ENCODE results near the gene RIPOR2.
A peak's percentile ranks its signal among the peaks of the same experiment; 100 is the strongest.

RIPOR2 gene

DNA sequence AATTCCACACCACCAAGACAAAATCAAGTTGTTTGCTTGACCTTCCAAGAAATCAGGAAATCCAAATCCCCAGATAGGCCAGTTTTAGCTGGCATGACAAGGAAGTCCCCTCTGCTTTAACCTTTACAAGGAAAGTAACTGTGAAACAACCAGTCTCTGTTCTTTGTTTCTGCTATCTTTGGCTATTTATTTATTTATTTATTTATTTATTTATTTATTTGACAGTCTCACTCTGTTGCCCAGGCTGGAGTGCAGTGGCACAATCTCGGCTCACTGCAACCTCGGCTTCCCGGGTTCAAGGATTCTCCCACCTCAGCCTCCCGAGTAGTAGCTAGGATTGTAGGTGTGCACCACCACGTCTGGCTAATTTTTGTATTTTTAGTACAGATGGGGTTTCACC lies 175.6 kb downstream of the RIPOR2 start (continued):
- TF ChIP-seq ZNF423 (tag by site-specific recombination; IDR thresholded peaks at IDR 0.05), result no peak
- no peak; the same call in 1 of the 2 replicates for TF ChIP-seq SP3 (tag by site-specific recombination; IDR thresholded peaks at IDR 0.05)
- no peak for TF ChIP-seq SCRT1 (tag by site-specific recombination; IDR thresholded peaks at IDR 0.05; ENCODE audit: borderline replicate concordance)
- TF ChIP-seq ZNF157 (tag by site-specific recombination; IDR thresholded peaks at IDR 0.05), result no peak
- no peak for TF ChIP-seq YY1 (tag by site-specific recombination; IDR thresholded peaks at IDR 0.05)
- TF ChIP-seq ZNF670 (tag by site-specific recombination; IDR thresholded peaks at IDR 0.05; ENCODE audit: low read depth), result no peak
- TF ChIP-seq, protein P1, sequence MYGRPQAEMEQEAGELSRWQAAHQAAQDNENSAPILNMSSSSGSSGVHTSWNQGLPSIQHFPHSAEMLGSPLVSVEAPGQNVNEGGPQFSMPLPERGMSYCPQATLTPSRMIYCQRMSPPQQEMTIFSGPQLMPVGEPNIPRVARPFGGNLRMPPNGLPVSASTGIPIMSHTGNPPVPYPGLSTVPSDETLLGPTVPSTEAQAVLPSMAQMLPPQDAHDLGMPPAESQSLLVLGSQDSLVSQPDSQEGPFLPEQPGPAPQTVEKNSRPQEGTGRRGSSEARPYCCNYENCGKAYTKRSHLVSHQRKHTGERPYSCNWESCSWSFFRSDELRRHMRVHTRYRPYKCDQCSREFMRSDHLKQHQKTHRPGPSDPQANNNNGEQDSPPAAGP (tag by site-specific recombination; IDR thresholded peaks at IDR 0.05), result no peak
- TF ChIP-seq ZNF2 (tag by site-specific recombination; IDR thresholded peaks at IDR 0.05), result no peak
- TF ChIP-seq, protein P2, sequence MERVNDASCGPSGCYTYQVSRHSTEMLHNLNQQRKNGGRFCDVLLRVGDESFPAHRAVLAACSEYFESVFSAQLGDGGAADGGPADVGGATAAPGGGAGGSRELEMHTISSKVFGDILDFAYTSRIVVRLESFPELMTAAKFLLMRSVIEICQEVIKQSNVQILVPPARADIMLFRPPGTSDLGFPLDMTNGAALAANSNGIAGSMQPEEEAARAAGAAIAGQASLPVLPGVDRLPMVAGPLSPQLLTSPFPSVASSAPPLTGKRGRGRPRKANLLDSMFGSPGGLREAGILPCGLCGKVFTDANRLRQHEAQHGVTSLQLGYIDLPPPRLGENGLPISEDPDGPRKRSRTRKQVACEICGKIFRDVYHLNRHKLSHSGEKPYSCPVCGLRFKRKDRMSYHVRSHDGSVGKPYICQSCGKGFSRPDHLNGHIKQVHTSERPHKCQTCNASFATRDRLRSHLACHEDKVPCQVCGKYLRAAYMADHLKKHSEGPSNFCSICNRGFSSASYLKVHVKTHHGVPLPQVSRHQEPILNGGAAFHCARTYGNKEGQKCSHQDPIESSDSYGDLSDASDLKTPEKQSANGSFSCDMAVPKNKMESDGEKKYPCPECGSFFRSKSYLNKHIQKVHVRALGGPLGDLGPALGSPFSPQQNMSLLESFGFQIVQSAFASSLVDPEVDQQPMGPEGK (tag by site-specific recombination; IDR thresholded peaks at IDR 0.05), result no peak
- no peak for TF ChIP-seq ZIC2 (tag by site-specific recombination; IDR thresholded peaks at IDR 0.05)
- TF ChIP-seq ZNF433 (tag by site-specific recombination; IDR thresholded peaks at IDR 0.05; ENCODE audit: low read depth), result peak; percentile 80
- TF ChIP-seq, protein P3, sequence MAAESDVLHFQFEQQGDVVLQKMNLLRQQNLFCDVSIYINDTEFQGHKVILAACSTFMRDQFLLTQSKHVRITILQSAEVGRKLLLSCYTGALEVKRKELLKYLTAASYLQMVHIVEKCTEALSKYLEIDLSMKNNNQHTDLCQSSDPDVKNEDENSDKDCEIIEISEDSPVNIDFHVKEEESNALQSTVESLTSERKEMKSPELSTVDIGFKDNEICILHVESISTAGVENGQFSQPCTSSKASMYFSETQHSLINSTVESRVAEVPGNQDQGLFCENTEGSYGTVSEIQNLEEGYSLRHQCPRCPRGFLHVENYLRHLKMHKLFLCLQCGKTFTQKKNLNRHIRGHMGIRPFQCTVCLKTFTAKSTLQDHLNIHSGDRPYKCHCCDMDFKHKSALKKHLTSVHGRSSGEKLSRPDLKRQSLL (tag by site-specific recombination; IDR thresholded peaks at IDR 0.05), result no peak
- TF ChIP-seq ZNF302 (tag by site-specific recombination; IDR thresholded peaks at IDR 0.05; ENCODE audit: low read depth), result no peak
- TF ChIP-seq GLIS1 (tag by site-specific recombination; IDR thresholded peaks at IDR 0.05), result no peak
- TF ChIP-seq ZNF10 (tag by site-specific recombination; IDR thresholded peaks at IDR 0.05), result no peak
- TF ChIP-seq ZNF274 (IDR thresholded peaks at IDR 0.05; ENCODE audit: low read length), result no peak
- TF ChIP-seq ZNF274 (tag by site-specific recombination; IDR thresholded peaks at IDR 0.05; ENCODE audit: borderline replicate concordance), result no peak
- TF ChIP-seq ZNF837 (tag by site-specific recombination; IDR thresholded peaks at IDR 0.05), result no peak
- TF ChIP-seq, protein P4, sequence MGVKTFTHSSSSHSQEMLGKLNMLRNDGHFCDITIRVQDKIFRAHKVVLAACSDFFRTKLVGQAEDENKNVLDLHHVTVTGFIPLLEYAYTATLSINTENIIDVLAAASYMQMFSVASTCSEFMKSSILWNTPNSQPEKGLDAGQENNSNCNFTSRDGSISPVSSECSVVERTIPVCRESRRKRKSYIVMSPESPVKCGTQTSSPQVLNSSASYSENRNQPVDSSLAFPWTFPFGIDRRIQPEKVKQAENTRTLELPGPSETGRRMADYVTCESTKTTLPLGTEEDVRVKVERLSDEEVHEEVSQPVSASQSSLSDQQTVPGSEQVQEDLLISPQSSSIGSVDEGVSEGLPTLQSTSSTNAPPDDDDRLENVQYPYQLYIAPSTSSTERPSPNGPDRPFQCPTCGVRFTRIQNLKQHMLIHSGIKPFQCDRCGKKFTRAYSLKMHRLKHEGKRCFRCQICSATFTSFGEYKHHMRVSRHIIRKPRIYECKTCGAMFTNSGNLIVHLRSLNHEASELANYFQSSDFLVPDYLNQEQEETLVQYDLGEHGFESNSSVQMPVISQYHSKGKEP (tag by site-specific recombination; IDR thresholded peaks at IDR 0.05), result no peak
- TF ChIP-seq ZNF560 (tag by site-specific recombination; IDR thresholded peaks at IDR 0.05; ENCODE audit: borderline replicate concordance), result peak; percentile 83
- TF ChIP-seq, protein P5, sequence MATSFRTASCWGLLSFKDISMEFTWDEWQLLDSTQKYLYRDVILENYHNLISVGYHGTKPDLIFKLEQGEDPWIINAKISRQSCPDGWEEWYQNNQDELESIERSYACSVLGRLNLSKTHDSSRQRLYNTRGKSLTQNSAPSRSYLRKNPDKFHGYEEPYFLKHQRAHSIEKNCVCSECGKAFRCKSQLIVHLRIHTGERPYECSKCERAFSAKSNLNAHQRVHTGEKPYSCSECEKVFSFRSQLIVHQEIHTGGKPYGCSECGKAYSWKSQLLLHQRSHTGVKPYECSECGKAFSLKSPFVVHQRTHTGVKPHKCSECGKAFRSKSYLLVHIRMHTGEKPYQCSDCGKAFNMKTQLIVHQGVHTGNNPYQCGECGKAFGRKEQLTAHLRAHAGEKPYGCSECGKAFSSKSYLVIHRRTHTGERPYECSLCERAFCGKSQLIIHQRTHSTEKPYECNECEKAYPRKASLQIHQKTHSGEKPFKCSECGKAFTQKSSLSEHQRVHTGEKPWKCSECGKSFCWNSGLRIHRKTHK (tag by site-specific recombination; IDR thresholded peaks at IDR 0.05), result no peak
- TF ChIP-seq, protein P6, sequence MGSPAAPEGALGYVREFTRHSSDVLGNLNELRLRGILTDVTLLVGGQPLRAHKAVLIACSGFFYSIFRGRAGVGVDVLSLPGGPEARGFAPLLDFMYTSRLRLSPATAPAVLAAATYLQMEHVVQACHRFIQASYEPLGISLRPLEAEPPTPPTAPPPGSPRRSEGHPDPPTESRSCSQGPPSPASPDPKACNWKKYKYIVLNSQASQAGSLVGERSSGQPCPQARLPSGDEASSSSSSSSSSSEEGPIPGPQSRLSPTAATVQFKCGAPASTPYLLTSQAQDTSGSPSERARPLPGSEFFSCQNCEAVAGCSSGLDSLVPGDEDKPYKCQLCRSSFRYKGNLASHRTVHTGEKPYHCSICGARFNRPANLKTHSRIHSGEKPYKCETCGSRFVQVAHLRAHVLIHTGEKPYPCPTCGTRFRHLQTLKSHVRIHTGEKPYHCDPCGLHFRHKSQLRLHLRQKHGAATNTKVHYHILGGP (tag by site-specific recombination; IDR thresholded peaks at IDR 0.05), result no peak
- TF ChIP-seq SALL2 (tag by site-specific recombination; IDR thresholded peaks at IDR 0.05; ENCODE audit: borderline replicate concordance), result no peak
- TF ChIP-seq, protein P7, sequence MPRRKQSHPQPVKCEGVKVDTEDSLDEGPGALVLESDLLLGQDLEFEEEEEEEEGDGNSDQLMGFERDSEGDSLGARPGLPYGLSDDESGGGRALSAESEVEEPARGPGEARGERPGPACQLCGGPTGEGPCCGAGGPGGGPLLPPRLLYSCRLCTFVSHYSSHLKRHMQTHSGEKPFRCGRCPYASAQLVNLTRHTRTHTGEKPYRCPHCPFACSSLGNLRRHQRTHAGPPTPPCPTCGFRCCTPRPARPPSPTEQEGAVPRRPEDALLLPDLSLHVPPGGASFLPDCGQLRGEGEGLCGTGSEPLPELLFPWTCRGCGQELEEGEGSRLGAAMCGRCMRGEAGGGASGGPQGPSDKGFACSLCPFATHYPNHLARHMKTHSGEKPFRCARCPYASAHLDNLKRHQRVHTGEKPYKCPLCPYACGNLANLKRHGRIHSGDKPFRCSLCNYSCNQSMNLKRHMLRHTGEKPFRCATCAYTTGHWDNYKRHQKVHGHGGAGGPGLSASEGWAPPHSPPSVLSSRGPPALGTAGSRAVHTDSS (tag by site-specific recombination; IDR thresholded peaks at IDR 0.05), result no peak
- TF ChIP-seq ZFP3 (tag by site-specific recombination; IDR thresholded peaks at IDR 0.05; ENCODE audit: low read depth), result no peak
- TF ChIP-seq ZNF37A (tag by site-specific recombination; IDR thresholded peaks at IDR 0.05), result no peak
- TF ChIP-seq ZNF394 (tag by site-specific recombination; IDR thresholded peaks at IDR 0.05; ENCODE audit: borderline replicate concordance), result peak; percentile 93
- TF ChIP-seq IKZF3 (tag by site-specific recombination; IDR thresholded peaks at IDR 0.05), result no peak
- TF ChIP-seq ZNF292 (tag by site-specific recombination; IDR thresholded peaks at IDR 0.05; ENCODE audit: borderline replicate concordance, low read depth), result 0 out of 2 replicates have a peak, but pooled peaks have one; percentile 66
- no peak for TF ChIP-seq MEIS1 (CRISPR knock-in tag; IDR thresholded peaks at IDR 0.05; ENCODE audit: borderline replicate concordance)
- no peak for TF ChIP-seq BCL11A (tag by site-specific recombination; IDR thresholded peaks at IDR 0.05; ENCODE audit: low read depth)
- no peak for TF ChIP-seq KLF16 (tag by site-specific recombination; IDR thresholded peaks at IDR 0.05)

All from HEK293 (cell line).